Inflammatory macrophage (primary cell): Measurements from ENCODE around the gene CDH1.
A peak's percentile ranks its signal among the peaks of the same experiment; 100 is the strongest.
"Not testable (repeated sequence)": the region's sequence is repeated elsewhere in the genome, so short reads cannot be mapped to it uniquely, and the experiment has no call there.

Experiments used
- DNase-seq, 2 donors: peaks; one replicate each; pipeline ENCODE4 v3.0.0-alpha.2; 2020 to 2022
- total RNA-seq, 18 experiments: gene quantifications; one replicate each; lab custom pipeline; 2026; ENCODE audit warnings: mixed read lengths in 6 of 18, inconsistent platforms in 2 of 18; lab: John Stamatoyannopoulos, UW

CDH1 gene
- 0.08 to 7.0 (median 0.66) reads per million in 18 experiments for total RNA-seq

DNA sequence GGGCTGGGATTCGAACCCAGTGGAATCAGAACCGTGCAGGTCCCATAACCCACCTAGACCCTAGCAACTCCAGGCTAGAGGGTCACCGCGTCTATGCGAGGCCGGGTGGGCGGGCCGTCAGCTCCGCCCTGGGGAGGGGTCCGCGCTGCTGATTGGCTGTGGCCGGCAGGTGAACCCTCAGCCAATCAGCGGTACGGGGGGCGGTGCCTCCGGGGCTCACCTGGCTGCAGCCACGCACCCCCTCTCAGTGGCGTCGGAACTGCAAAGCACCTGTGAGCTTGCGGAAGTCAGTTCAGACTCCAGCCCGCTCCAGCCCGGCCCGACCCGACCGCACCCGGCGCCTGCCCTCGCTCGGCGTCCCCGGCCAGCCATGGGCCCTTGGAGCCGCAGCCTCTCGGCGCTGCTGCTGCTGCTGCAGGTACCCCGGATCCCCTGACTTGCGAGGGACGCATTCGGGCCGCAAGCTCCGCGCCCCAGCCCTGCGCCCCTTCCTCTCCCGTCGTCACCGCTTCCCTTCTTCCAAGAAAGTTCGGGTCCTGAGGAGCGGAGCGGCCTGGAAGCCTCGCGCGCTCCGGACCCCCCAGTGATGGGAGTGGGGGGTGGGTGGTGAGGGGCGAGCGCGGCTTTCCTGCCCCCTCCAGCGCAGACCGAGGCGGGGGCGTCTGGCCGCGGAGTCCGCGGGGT lies at the start of gene CDH1:
CDH1 (plus strand) TSS at position 247 of the 684 bp plus-strand sequence; CDS start at position 371, 124 bp downstream.
- no peak for DNase-seq

DNA sequence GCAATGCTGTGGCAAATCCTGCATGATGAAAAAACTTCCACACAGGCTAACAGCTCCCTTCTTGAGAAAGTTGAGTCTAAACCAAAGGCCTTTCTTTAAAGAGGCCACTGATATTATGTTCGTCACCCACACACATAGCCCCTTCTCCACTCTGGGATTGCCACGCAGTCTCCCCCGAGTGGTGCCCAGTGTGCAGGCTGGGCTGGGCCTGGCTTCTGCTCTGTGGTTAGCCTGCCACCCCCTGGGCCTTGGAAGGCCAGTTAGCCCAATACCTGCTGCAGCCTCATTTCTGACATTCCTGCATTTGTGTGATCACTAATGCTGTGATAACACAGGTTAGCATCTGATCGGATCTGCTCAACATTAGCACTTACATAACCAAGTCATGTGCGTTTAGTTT lies 47.2 kb upstream of the CDH1 start:
- no peak for DNase-seq

DNA sequence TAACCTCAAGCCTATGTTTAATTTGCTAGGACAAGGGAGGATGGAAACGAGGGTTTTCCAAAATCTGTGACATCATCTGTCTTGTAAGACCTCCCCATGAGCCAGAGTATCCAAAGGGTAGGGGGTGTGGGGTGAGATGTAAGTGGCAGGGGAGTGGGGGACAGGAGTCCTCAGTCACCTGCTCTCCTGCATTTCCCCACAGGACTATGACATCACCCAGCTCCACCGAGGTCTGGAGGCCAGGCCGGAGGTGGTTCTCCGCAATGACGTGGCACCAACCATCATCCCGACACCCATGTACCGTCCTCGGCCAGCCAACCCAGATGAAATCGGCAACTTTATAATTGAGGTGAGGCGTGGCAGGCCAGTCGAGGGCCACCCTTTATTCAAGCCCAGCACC lies 41.5 kb upstream of the CDH1 start:
- DNase-seq, result no peak

DNA sequence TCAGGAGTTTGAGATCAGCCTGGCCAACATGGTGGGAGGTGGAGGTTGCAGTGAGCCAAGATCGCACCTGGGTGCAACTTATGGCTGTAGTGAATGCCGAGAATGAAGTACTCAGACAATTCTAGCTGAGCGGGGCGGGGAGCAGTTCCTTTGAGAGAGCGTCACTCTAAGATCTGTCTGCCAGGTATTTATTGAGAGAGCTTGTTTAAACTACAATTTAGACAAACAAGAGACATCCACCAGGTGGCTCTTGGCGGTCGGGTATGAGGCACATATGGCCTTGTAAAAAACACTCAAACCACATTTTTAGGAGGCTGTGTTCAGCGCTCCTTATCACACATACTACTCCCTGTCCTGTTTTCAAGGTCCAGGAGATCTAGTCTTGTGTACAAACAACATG lies 40.6 kb upstream of the CDH1 start:
- no peak for DNase-seq

DNA sequence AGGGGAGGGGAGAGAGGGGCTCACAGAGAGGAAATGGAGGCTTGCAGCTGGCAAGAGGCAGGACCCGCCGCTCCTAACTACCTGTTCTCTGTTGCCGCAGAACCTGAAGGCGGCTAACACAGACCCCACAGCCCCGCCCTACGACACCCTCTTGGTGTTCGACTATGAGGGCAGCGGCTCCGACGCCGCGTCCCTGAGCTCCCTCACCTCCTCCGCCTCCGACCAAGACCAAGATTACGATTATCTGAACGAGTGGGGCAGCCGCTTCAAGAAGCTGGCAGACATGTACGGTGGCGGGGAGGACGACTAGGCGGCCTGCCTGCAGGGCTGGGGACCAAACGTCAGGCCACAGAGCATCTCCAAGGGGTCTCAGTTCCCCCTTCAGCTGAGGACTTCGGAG lies 39.0 kb upstream of the CDH1 start:
- DNase-seq, result no peak

DNA sequence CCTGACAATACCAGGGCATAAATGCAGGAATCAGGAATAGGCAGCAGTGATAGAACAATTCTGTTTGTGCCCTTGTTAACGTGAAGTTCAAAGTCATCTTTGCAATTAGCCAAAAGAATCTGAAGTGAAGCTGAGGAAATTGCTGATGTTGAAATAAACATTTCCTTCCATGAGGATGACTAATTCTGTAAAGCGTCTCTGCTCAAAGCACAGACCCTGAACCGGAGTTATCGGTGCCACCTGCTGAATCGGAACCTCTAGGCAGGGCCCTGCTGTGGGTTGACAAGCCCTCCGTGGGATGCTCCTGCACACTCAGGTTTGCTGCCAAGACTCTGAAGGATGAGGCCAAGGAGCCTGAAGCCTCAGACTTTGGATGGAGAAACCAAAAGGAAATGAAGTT lies 37.0 kb upstream of the CDH1 start:
- peak; percentile 13 to 64 for DNase-seq

DNA sequence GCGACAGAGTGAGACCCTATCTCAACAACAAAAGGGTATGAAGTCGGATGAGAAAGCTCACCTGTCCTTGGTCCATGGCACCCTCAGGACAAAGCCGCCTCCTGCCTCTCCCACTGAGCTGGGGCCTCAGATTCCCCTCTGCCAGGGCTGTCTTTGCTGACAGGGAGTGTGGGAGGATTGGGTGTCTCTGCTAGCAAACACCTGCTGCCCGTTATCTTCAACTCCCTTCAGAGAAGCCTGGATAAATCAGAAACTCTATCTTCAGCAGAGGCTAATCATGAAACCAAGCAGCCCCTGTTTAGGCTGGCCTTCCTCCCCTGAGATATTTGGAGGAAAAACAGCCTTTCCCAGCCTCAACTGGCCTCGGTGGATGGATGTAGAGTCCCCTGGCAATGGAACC lies 36.3 kb upstream of the CDH1 start:
- no peak for DNase-seq

DNA sequence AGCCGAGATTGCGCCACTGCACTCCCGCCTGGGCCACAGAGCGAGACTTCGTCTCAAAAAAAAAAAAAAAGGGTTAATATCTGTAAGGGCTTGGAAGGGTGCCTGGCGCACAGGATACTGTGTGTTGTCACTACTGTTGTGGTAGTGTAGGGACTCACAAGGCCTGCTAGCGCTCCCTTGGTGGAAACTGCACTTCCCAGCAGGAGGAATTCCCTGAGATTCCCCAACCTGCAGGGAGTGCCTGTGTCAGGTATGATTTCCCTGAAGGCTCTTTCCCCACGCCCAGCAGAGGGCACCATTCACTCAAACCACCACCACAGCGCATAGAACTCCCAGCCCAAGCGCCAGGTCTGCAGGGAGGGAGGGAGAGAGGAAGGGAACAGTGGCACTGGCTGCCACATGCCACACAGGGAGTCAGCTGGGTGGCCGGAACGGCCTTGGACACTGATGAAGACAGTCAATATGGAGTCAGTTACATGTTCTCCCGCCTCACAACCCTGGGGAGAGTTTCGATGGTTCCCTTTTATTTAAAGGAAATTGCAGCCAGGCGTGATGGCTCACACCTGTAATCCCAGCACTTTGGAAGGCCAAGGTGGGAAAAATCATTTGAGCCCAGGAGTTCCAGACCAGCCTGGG lies 32.7 kb upstream of the CDH1 start:
- peak; percentile 51 to 70 for DNase-seq

DNA sequence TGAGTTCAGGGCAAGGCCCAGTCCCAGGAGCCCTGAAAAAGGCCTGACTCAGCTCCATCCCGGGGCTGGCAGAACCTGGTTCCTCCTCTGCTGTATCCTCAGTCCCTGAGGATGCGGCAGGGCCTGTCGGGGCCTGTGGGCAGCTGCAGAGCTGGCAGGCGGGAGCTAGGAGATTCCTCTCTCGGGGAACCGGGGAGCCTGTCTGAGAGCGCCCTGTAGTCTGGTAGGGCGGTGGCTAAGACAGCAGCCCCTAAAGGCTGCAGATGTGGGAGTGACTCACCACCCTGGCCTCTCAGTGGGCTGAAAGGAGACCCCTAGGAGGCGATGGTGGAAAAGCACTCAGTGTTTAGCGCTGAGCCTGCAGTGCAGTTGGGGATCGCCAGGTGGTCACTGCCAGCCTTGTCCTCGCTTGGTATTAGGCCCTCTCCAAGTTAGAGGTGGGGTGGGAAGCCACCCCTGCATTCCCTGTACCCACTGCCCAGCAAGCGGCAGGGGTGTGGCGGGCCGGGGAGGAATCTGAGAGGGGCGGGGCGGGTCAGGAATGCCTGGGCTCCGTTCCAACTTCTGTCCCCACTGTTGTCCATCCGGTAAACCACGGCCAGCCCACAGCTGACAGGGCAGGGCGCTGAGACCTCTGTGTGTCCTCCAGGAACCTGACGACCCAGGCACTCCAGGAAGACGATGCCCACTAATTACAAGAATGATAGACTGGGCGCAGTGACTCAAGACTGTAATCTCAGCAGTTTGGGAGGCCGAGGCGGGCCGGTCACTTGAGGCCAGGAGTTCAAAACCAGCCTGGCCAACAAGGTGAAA lies 29.5 kb upstream of the CDH1 start:
- no peak for DNase-seq

DNA sequence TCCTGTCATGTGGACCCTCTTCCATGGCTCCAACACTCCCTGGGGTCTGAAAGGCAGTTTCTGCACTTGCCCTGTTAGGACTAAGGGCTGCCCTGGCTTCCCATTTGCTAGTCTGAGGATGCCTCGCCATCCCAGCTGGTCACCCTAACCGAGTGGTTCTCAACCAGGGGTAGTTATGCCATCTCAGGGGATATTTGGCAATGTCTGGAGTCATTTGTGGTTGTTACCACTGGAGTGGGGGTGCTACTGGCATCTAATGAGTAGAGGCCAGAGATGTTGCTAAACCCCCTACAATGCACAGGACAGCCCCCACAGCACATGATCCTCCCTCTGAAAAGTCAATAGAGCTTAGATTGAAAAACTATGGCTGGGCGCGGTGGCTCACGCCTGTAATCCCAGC lies 26.9 kb upstream of the CDH1 start:
- DNase-seq, result peak; percentile 52 to 53

DNA sequence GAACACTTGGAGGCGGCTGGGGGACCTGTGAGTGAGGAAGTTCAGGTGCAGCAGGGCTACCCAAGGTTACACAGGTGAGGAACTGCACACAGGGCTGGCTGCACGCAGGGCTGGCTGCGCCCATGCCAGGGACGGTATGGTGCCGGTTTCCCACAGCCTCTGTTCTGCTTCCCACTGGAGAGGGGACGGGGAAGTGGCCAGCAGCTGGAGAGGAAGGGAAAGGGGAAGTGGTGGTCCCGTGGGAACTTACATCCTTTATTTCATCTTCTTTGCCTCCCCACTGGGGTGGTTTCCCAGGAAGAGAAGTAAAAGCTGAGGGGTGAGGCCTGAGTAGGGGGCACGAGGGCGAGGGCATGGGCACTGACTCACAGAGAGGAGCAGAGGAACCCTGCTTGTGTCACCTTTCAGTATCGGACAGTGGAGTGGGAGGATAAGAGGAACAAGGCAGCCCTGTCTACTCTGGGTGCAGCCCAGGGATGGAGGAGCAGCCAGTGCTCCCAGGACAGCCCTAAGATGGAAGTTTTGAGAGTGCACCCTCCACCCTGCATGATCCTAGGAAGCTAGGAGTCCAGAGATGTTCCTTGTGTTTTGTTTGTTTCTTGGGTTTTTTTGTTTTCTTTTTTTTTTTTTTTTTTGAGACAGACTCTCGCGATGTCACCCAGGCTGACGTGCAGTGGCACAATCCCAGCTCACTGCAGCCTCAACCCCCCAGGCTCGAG lies 25.5 kb upstream of the CDH1 start:
- DNase-seq, result peak; percentile 89 to 93

DNA sequence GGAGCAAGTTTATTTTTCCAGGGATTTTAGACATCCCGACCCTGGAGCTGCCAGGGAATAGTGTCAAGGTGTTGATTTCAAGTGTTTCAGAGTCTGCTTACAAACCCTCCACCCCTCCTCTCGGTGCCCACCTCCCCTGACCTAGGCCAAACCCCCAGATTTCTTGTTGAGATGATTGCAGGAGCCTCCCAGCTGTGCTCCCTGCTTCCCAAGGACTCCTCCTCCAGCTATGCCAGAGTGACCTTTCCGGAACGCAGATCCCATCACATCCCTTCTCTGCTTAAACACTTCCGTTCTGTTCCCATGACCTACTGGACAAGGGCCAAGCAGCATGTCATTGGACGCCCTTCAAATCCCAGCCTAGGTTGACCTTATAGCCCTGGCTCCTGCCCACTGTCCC lies 23.7 kb upstream of the CDH1 start:
- no peak for DNase-seq

DNA sequence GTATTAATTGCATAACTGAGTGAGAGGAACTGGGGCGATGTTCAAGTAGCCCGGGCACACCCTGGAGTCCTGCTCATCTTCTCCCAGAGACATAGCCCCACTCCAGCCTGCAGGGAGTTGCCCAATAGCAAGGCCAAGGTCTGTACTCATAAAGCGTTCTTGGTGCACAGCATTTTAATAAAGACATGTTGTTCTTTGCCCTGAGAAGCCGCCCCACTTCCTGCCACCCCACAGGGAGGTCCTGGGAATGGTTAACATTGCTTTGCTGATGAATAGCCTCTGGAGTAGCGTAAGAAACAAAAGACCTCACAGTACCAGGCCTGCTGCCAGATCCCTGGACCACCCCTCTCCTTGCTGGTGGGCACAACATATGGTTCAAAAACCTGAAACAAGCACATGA lies 21.6 kb upstream of the CDH1 start:
- peak in 1 of 2 donors; percentile 40 for DNase-seq

DNA sequence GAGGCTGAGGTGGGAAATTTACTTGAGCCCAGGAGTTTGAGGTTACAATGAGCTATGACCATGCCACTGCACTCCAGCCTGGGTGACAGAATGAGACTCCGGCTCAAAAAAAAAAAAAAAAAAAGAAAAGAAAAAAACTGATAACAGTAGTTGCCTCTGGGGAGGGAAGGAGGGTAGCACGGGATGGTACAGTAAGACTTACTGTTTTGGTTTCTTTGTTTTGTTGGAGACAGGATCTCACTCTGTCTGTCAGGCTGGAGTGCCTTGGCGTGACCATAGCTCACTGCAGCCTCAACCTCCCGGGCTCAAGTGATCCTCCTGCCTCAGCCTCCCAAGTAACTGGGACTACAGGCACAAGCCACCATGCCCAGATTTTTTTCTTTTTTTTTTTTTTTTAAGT lies 20.6 kb upstream of the CDH1 start:
- DNase-seq, result not testable (repeated sequence)

DNA sequence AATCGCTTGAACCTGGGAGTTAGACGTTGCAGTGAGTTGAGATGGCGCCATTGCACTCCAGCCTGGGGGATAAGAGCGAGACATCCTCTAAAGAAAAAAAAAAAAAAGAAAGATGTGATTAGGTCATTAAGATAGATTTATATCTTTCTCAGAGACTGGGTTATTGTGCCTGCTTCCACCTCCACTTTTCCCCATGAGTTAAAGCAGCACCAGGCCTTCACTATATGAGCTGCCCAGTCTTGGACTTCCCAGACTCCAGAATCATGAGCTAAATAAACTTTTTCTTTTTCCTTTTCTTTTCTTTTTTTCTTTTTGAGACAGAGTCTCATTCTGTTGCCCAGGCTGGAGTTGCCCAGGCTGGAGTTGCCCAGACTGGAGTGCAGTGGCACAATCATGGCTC lies 19.4 kb upstream of the CDH1 start:
- DNase-seq, result no peak

DNA sequence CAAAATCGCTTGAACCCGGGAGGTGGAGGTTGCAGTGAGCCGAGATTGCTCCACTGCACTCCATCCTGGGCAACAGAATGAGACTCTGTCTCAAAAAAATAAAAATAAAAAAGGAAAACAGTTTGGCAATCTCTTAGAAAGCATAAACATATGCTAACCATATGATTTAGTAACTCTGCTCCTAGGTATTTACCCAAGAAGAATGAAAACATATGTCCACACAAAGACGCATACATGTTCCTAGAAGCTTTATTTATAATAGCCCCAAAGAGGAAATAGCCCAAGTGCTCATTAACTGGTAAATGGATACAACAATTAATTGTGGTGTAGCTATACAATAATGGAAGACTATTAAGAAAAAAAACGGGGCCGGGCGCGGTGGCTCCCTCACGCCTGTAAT lies 18.5 kb upstream of the CDH1 start:
- no peak for DNase-seq

DNA sequence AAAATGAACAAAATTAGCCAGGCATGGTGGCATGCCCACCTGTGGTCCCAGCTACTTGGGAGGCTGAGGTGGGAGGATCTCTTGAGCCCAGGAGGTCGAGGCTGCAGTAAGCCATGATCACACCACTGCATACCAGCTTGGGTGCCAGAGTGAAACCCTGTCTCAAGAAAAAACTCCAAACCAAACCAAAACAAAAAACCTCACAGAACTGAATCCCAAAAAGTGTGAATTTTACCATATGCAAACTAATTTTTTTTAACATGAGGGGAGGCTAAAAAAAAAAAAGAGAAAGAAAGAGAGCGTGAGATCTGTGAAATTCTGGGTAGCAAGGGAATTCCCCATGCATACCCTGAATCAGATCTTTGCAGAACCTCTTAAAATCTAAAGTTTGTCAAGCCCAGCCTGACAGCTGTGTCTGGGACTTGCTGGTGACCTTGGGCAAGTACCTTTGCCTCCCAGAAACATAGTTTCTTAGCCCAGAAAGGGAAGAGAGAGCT lies 17.1 kb upstream of the CDH1 start:
- no peak for DNase-seq

DNA sequence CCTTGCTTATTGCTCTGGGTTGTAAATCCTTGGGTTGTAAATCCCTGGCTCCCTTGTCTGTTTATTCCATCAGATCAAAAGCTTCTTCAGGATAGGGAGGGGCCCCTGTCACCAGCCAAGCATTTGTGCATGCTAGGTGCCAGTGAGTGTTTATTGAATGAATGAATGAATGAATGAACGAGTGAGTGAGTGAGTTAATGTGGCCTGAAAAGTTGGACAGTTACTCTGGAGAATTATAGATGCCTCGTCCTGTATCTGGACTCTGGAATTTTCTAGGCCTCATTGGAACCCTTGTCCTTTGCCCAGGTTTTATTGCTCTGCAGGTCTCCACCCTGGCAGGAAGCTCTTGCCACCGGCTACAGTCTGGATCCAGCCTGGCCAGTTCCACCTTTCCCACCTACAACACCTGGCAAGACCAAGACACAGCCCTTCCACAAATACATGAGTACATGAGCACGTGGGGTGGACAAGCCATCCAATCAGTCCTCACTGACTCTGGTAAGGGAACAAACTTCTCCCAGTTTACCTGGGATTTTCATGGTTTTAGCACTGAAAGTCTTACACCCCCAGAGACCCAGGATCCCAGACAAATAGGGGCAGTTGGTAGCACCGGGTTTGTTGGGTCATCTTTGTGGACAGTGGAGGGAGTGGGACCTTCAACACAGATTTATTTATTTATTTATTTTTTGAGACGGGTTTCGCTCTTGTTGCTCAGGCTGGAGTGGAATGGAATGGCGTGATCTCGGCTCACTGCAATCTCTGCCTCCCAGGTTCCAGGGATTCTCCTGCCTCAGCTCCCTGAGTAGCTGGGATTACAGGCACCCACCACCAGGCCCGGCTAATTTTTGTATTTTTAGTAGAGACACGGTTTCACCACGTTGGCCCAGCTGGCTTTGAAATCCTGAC lies 14.7 kb upstream of the CDH1 start:
- DNase-seq, result no peak

DNA sequence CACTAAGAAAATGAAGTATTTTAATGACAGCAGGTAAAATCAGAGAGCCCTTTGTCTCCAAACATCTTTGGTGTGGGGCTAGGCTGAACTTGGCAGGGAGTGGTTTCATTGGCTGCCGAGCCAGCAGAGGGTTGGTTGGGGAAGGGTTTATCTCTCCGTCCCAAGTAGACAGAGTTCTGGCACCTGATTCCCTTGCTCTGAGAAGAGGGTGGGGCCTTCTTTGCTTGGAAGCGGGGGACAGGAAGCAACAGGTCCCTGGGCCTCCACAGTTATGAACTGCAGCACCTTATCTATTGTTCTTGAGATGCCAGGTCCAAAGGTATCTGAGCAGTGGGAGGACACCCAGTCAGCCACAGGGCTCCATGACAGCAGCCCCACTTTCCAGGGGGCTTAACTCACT lies 12.3 kb upstream of the CDH1 start:
- no peak for DNase-seq

DNA sequence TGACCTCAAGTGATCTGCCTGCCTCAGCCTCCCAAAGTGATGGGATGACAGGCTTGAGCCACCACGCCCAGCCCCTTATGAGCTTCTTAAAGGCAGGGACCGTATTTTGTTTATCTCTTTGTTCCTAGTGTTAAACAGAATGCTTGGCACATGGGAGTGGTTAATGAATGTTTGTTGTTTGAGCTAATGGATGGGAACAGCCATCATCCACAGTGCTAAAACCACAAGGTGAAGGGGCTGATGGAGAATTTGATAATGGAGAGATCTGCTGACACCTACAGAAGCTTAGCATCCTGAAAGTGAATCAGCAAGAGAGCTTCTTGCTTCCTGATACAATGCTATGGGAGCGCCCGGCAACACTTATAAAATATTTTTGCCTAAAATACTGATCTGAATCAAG lies 8.6 kb upstream of the CDH1 start:
- DNase-seq, result no peak

DNA sequence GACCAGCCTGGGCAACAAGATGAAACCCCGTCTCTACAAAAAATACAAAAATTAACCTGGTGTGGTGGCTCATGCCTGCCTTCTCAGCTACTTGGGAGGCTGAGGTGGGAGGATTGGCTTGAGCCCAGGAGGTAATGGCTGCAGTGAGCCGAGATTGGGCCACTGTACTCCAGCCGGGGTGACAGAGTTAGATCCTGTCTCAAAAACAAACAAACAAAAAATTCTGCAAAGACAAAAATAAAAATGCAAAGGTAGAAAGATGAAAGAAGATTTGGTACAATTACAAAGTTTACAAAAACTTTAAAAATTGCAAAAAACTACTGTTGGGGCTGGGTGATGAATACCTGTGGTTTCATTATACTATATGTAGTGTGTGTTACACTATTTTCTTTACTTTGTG lies 5.5 kb upstream of the CDH1 start:
- DNase-seq, result no peak
